Testis (tissue), 2 donors: ENCODE data around the gene IGHMBP2.

Experiments used
- CTCF ChIP-seq, 3 experiments: fragments of 450-650 bp in 2 of 3; fragments of 200-600 bp in 1 of 3; sonication (generic) in 1 of 3; IDR thresholded peaks; one replicate each; pipeline ENCODE4 v1.5.1; 2016 to 2019; ENCODE audit warnings: antibody characterized with exemption in 3 of 3, mild to moderate bottlenecking in 2 of 3, moderate library complexity in 1 of 3
- POLR2A ChIP-seq: fragments of 450-650 bp; IDR thresholded peaks from one replicate; pipeline ENCODE4 v1.6.1; 2017; ENCODE audit warnings: antibody characterized with exemption, mild to moderate bottlenecking, moderate library complexity

- TF ChIP-seq CTCF (IDR thresholded peaks at IDR 0.05) = no peak
- no peak for TF ChIP-seq POLR2A
These were observed 63.4 kb downstream of the IGHMBP2 start for GRCh38 chr11:68966894-68967780.
